Activated T-cell treated with anti-CD3 and anti-CD28 coated beads for 24 hours (primary cell): ENCODE measurements around the gene QKI.
"Not testable (repeated sequence)": the region's sequence is repeated elsewhere in the genome, so short reads cannot be mapped to it uniquely, and the experiment has no call there.

Experiments
- DNase-seq: peaks from one replicate; pipeline ENCODE4 v3.0.0-alpha.2; 2020; ENCODE audit warnings: low read depth

Gene QKI

GRCh38 chr6:163414117-163414945 is at the start of gene QKI:
Gene QKI, plus strand, starts transcription at chr6:163414718. Its CDS starts 476 bp downstream, at chr6:163415194.
- peak; percentile 75 for DNase-seq

GRCh38 chr6:163366288-163366687 is 48.2 kb upstream of the QKI start:
- no peak for DNase-seq

- DNase-seq: no peak
Measured at GRCh38 chr6:163367497-163368183, 46.9 kb upstream of the QKI start.

- DNase-seq: no peak
Measured at GRCh38 chr6:163369141-163369540, 45.4 kb upstream of the QKI start.

- no peak for DNase-seq
Measured at GRCh38 chr6:163369628-163370365, 44.7 kb upstream of the QKI start.

- DNase-seq: no peak
Measured at GRCh38 chr6:163370464-163371117, 43.9 kb upstream of the QKI start.

- DNase-seq: no peak
Measured at GRCh38 chr6:163371129-163371528, 43.4 kb upstream of the QKI start.

- no peak for DNase-seq
Measured at GRCh38 chr6:163373240-163373639, 41.3 kb upstream of the QKI start.

GRCh38 chr6:163375361-163375760 is 39.2 kb upstream of the QKI start:
- no peak for DNase-seq

- DNase-seq: no peak
Measured at GRCh38 chr6:163376187-163376586, 38.3 kb upstream of the QKI start.

GRCh38 chr6:163377561-163377960 is 37.0 kb upstream of the QKI start:
- DNase-seq: no peak

GRCh38 chr6:163380216-163380615 is 34.3 kb upstream of the QKI start:
- no peak for DNase-seq

- no peak for DNase-seq
Measured at GRCh38 chr6:163381118-163381756, 33.3 kb upstream of the QKI start.

GRCh38 chr6:163383396-163383795 is 31.1 kb upstream of the QKI start:
- not testable (repeated sequence) for DNase-seq

GRCh38 chr6:163383912-163384311 is 30.6 kb upstream of the QKI start:
- DNase-seq: no peak

GRCh38 chr6:163384510-163384909 is 30.0 kb upstream of the QKI start:
- DNase-seq: no peak

GRCh38 chr6:163385503-163385902 is 29.0 kb upstream of the QKI start:
- not testable (repeated sequence) for DNase-seq

GRCh38 chr6:163386329-163386908 is 28.1 kb upstream of the QKI start:
- no peak for DNase-seq

- DNase-seq: no peak
Measured at GRCh38 chr6:163387317-163387716, 27.2 kb upstream of the QKI start.

- no peak for DNase-seq
Measured at GRCh38 chr6:163389354-163389753, 25.2 kb upstream of the QKI start.

GRCh38 chr6:163390770-163391169 is 23.7 kb upstream of the QKI start:
- no peak for DNase-seq
